DND-41 (cell line): Measurements from ENCODE around the gene COL4A6.

Experiments
- ATAC-seq: fragments of 200-7000 bp; cut with Tn5 transposase; 3 replicates; pipeline ENCODE4 v1.9.1; 2021; ENCODE audit warnings: low read depth; ENCODE audit not compliant: insufficient read depth
- DNase-seq: peaks from one replicate; pipeline ENCODE4 v3.0.0-alpha.2; 2020
- H2AFZ ChIP-seq: 2 replicates; pipeline ENCODE4 v1.6.0; 2012; ENCODE audit warnings: low read depth, low read length
- H3K27ac ChIP-seq: 2 replicates; pipeline ENCODE4 v1.5.1; 2012; ENCODE audit warnings: low read length, inconsistent platforms
- H3K27me3 ChIP-seq: fragments of 200-600 bp; sonication (generic); 2 replicates; pipeline ENCODE4 v1.6.0; 2012; ENCODE audit warnings: low read length, mild to moderate bottlenecking, inconsistent platforms; ENCODE audit not compliant: insufficient read depth, poor library complexity
- H3K36me3 ChIP-seq: 2 replicates; pipeline ENCODE4 v1.5.1; 2012; ENCODE audit warnings: low read length, inconsistent platforms; ENCODE audit not compliant: insufficient read depth
- H3K4me1 ChIP-seq: 2 replicates; pipeline ENCODE4 v1.5.1; 2012; ENCODE audit warnings: mild to moderate bottlenecking, low read length; ENCODE audit not compliant: insufficient read depth
- H3K4me2 ChIP-seq: 2 replicates; pipeline ENCODE4 v1.6.0; 2012; ENCODE audit warnings: mild to moderate bottlenecking, moderate library complexity, low read length, inconsistent platforms; ENCODE audit not compliant: insufficient read depth
- H3K4me3 ChIP-seq, 2 experiments: fragments of 200-600 bp in 1 of 2; shearing (Covaris generic) in 1 of 2; 2 replicates each; pipeline ENCODE4 v1.5.1; 2012 to 2016; ENCODE audit warnings: inconsistent platforms in 2 of 2, low read length in 2 of 2, mild to moderate bottlenecking in 2 of 2, low read depth in 1 of 2, moderate library complexity in 1 of 2
- H3K79me2 ChIP-seq: 2 replicates; pipeline ENCODE4 v1.6.0; 2012; ENCODE audit warnings: low read length, inconsistent platforms; ENCODE audit not compliant: insufficient read depth
- H3K9ac ChIP-seq: 2 replicates; pipeline ENCODE4 v1.6.0; 2012; ENCODE audit warnings: low read depth, mild to moderate bottlenecking, inconsistent platforms, low read length, moderate library complexity
- H3K9me3 ChIP-seq: 2 replicates; pipeline ENCODE4 v1.5.1; 2012; ENCODE audit warnings: low read length, moderate library complexity, mild to moderate bottlenecking, inconsistent platforms; ENCODE audit not compliant: insufficient read depth, severe bottlenecking
- H4K20me1 ChIP-seq: 2 replicates; pipeline ENCODE4 v1.6.0; 2012; ENCODE audit warnings: low read length; ENCODE audit not compliant: insufficient read depth
- EZH2 ChIP-seq: IDR thresholded peaks from 3 replicates; pipeline ENCODE4 v1.6.1; 2012; ENCODE audit warnings: borderline replicate concordance, low read depth, mild to moderate bottlenecking, moderate library complexity, low read length, inconsistent platforms; ENCODE audit not compliant: severe bottlenecking
- TF ChIP-seq, protein P1 (sequence below): IDR thresholded peaks from 2 replicates; pipeline ENCODE4 v1.5.1; 2012; ENCODE audit warnings: borderline replicate concordance, low read length, moderate library complexity, mild to moderate bottlenecking; ENCODE audit not compliant: poor library complexity, severe bottlenecking; ENCODE audit errors: extremely low read depth

The COL4A6 gene

DNA sequence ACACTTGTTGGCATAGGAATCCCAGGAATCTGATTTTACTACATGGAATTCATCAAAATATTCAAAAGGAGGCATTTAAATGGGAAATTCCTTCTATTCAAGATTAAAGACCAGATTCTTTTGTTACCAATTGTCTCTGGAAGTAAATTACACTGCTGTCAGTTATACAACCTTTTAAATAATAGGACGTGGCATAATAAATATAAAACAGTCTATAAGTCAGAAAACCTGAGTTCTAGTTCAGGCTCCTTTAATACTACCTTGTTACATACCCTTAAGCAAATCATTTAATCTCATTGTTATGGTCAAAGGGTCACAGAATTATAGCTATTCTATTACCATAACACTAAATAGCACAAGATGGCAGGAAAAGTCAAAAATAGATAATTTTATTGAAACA is 18.8 kb downstream of the COL4A6 start:
- H3K27me3 ChIP-seq: no peaks in the 10 kb centered on the region
- no peak overlapping the region for H3K9ac ChIP-seq
- no peak for TF ChIP-seq EZH2
- no peaks in the 10 kb centered on the region for H3K9me3 ChIP-seq
- H3K79me2 ChIP-seq: no peaks in the 10 kb centered on the region
- no peaks in the 10 kb centered on the region for H3K36me3 ChIP-seq
- H3K27ac ChIP-seq: no peak overlapping the region
- ATAC-seq (no peak), DNase-seq (no peak)
- H2AFZ ChIP-seq: no peak overlapping the region
- H3K4me2 ChIP-seq: no peak overlapping the region
- no peaks in the 10 kb centered on the region for H4K20me1 ChIP-seq
- no peaks in the 10 kb centered on the region for H3K4me1 ChIP-seq
- no peak overlapping the region for H3K4me3 ChIP-seq

DNA sequence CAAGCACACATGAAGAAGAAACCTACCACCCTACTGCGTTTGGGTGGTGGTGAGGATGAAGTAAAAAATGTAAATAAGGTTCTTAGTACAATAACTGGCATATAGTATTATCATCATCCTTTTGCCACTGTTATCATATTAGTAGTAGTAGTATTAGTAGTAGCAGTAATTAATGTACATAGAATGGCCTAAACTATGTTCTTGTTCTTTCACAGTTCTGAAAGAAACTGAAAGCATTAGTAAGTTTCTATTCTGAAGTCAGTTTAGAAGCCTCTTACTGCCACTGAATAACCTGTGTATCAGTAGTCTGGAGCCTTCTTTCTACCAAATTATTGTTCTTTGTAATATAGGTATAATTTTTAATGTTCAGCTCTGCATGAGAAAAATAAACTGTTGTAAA is 21.0 kb downstream of the COL4A6 start:
- no peak overlapping the region for H3K4me3 ChIP-seq
- no peak overlapping the region for H2AFZ ChIP-seq
- H3K27ac ChIP-seq: no peak overlapping the region
- H3K4me2 ChIP-seq: no peak overlapping the region
- DNase-seq: no peak
- no peak for ATAC-seq
- H3K9ac ChIP-seq: no peak overlapping the region
- H4K20me1 ChIP-seq: no peaks in the 10 kb centered on the region
- no peaks in the 10 kb centered on the region for H3K36me3 ChIP-seq
- no peaks in the 10 kb centered on the region for H3K27me3 ChIP-seq
- H3K79me2 ChIP-seq: no peaks in the 10 kb centered on the region
- H3K9me3 ChIP-seq: no peaks in the 10 kb centered on the region
- no peaks in the 10 kb centered on the region for H3K4me1 ChIP-seq
- TF ChIP-seq, protein P1, sequence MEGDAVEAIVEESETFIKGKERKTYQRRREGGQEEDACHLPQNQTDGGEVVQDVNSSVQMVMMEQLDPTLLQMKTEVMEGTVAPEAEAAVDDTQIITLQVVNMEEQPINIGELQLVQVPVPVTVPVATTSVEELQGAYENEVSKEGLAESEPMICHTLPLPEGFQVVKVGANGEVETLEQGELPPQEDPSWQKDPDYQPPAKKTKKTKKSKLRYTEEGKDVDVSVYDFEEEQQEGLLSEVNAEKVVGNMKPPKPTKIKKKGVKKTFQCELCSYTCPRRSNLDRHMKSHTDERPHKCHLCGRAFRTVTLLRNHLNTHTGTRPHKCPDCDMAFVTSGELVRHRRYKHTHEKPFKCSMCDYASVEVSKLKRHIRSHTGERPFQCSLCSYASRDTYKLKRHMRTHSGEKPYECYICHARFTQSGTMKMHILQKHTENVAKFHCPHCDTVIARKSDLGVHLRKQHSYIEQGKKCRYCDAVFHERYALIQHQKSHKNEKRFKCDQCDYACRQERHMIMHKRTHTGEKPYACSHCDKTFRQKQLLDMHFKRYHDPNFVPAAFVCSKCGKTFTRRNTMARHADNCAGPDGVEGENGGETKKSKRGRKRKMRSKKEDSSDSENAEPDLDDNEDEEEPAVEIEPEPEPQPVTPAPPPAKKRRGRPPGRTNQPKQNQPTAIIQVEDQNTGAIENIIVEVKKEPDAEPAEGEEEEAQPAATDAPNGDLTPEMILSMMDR: no peak
- no peak for TF ChIP-seq EZH2

DNA sequence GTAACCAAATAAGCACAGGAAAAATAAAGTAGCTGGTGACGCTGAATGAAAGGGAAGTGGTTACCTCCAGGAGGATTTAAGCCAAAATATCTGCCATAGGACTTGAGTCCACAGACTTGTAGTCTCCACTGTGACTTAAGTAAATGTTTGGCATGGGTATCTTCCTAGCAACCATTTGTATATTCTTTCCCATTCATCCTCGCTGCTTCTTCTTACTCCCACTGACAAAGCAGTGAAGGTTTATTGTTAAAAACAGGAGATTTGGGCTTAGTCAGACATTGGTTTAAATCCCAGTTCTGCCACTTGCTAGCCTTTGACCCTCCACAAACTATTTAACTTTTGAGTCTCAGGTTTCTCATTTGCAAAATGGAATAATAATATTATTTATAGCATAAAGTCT is 22.3 kb downstream of the COL4A6 start:
- Histone ChIP-seq H3K9ac (no peak overlapping the region), H3K79me2 (no peaks in the 10 kb centered on the region), H3K9me3 (no peaks in the 10 kb centered on the region), H3K36me3 (no peaks in the 10 kb centered on the region), H3K27ac (no peak overlapping the region), H4K20me1 (no peaks in the 10 kb centered on the region), H3K27me3 (no peaks in the 10 kb centered on the region), H3K4me2 (no peak overlapping the region), H3K4me1 (no peaks in the 10 kb centered on the region), H2AFZ (no peak overlapping the region), H3K4me3 (no peak overlapping the region)
- ATAC-seq (no peak), DNase-seq (no peak)
- no peak for TF ChIP-seq EZH2
- TF ChIP-seq, protein P1: no peak

DNA sequence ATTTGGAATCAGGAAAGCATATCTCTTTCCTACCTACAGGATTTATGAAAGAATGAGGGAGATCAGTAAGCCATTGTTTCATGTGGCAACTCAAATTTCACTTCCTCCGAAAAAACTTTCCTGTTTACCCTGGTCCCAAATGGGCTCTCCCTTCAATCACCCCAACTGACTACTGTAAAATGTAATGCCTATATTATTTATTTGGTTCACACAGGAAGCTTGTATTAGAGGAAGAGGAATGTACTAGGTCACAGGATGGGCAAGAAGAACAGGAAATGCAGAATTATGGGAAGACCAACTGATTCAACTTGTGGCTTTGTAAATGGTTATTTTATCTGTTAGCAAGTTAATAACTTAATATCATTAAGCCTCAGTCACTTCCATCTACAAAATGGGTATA is 23.1 kb downstream of the COL4A6 start:
- Histone ChIP-seq H3K4me1 (no peaks in the 10 kb centered on the region), H3K27me3 (no peaks in the 10 kb centered on the region), H3K36me3 (no peaks in the 10 kb centered on the region), H3K4me2 (no peak overlapping the region), H3K4me3 (no peak overlapping the region), H2AFZ (no peak overlapping the region), H3K9ac (no peak overlapping the region), H3K27ac (no peak overlapping the region), H3K9me3 (no peaks in the 10 kb centered on the region), H3K79me2 (no peaks in the 10 kb centered on the region), H4K20me1 (no peaks in the 10 kb centered on the region)
- DNase-seq (no peak), ATAC-seq (no peak)
- TF ChIP-seq, protein P1: no peak
- TF ChIP-seq EZH2: no peak
